GM18520 (cell line): Measurements from ENCODE around the gene CDH10.

Experiments
- ATAC-seq: cut with Tn5 transposase; IDR thresholded peaks from one replicate; pipeline ENCODE4 v1.9.1; 2021; ENCODE audit not compliant: unreplicated experiment

The CDH10 gene

GRCh38 chr5:24487368-24488229 lies 157.2 kb downstream of the CDH10 start:
- ATAC-seq, result no peak

DNA sequence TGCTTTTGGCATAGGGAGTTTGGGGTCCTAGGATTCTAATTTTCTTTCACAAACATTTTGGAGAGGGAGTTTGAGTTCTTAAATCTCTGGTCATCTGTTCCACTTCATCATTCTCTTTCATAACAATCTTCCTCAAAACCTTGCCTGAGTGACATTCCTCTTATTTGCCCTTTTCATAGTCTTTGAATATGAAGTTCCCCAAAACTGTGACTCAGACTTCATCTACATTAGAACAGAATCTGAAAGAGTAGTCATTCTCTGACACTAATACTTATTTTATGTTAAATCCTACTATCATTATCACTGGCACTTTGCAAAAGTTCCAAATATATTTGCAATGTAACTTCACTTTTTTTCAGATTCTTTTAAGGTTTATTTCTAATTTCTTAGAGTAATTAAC lies 163.8 kb downstream of the CDH10 start:
- no peak for ATAC-seq

DNA sequence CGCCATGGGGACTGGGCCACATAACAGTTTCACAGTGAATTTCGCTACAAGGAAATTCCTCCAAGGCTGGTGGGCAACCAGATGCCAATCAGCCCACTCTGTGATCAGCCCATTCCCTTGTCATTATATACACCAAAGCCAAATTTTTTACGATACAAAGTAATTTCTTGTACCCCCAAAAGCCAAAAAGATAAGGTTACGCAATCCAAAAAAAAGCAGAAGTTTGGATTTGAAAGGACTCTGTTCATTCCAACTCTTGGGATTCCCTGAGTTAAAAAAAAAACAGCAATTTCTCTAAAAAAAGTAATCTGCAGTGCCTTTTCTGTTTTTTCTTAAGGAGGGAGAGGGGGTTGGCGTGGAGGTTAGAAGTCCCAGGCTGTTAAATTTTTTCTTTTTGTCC lies 166.8 kb downstream of the CDH10 start:
- ATAC-seq, result no peak

- ATAC-seq, result no peak
Observed at GRCh38 chr5:24475101-24475500, 169.7 kb downstream of the CDH10 start.

GRCh38 chr5:24474685-24475084 lies 170.1 kb downstream of the CDH10 start:
- ATAC-seq, result no peak

GRCh38 chr5:24472518-24472917 lies 172.3 kb downstream of the CDH10 start:
- ATAC-seq, result no peak

GRCh38 chr5:24444414-24444813 lies 200.4 kb downstream of the CDH10 start:
- ATAC-seq, result no peak

- ATAC-seq, result no peak
Observed at GRCh38 chr5:24439465-24439864, 205.3 kb downstream of the CDH10 start.
